ENCODE measurements around the gene SLC51A.

GRCh38 chr3:196198081-196198675 lies 18.2 kb upstream of the SLC51A start:
- no peak for TF ChIP-seq CTCF (IDR thresholded peaks at IDR 0.05)
- TF ChIP-seq POLR2A (IDR thresholded peaks at IDR 0.05): no peak

All from uterus (tissue), 2 donors.